A673 (cell line): ENCODE data around the gene AFG1L. TPM values are rescaled to one million over a fixed set of nuclear protein-coding genes. Genes with fewer than 3 reads are reported as not detected.

Experiments
- BruUV-seq: library from RNA; stranded (reverse); fragments of 400-500 nt; replicated peaks from 2 replicates; lab custom pipeline; 2021; lab: Mats Ljungman, UMichigan
- CTCF ChIA-PET: fragments of 300-600 bp; sonication (Branson Sonifier 250); formaldehyde crosslinking; loops from one replicate; lab custom pipeline; 2022; ENCODE audit warnings: antibody characterized with exemption; lab: Charles Lee
- POLR2A ChIA-PET: fragments of 300-600 bp; sonication (Branson Sonifier 250); formaldehyde crosslinking; loops from one replicate; lab custom pipeline; 2022; ENCODE audit warnings: antibody characterized with exemption; ENCODE audit not compliant: low non-redundant PET; lab: Charles Lee
- DNase-seq: peaks from one replicate; pipeline ENCODE4 v3.0.0-alpha.2; 2015; ENCODE audit warnings: low spot score
- H3K27ac ChIP-seq: fragments of 200-600 bp; sonication (generic); 2 replicates; pipeline ENCODE4 v1.5.1; 2016; ENCODE audit warnings: mixed run types, low read depth, mild to moderate bottlenecking, mixed read lengths, antibody characterized with exemption, low read length; ENCODE audit not compliant: poor library complexity, severe bottlenecking
- H3K27me3 ChIP-seq: fragments of 200-600 bp; sonication (generic); replicated peaks from 2 replicates; pipeline ENCODE4 v1.6.1; 2017; ENCODE audit warnings: mixed run types, low read depth, mild to moderate bottlenecking, mixed read lengths, antibody characterized with exemption, low read length; ENCODE audit not compliant: insufficient read depth, poor library complexity
- H3K36me3 ChIP-seq: fragments of 200-600 bp; sonication (generic); 2 replicates; pipeline ENCODE4 v1.6.1; 2016; ENCODE audit warnings: mixed run types, mild to moderate bottlenecking, mixed read lengths, antibody characterized with exemption, low read length; ENCODE audit not compliant: insufficient read depth, poor library complexity, severe bottlenecking
- H3K4me1 ChIP-seq: fragments of 200-600 bp; sonication (generic); 2 replicates; pipeline ENCODE4 v1.6.1; 2017; ENCODE audit warnings: mixed run types, mild to moderate bottlenecking, mixed read lengths, antibody characterized with exemption, low read length; ENCODE audit not compliant: insufficient read depth, poor library complexity, severe bottlenecking
- H3K4me3 ChIP-seq: fragments of 200-600 bp; sonication (generic); 2 replicates; pipeline ENCODE4 v1.5.1; 2016; ENCODE audit warnings: low read depth, mixed run types, mild to moderate bottlenecking, mixed read lengths, low read length; ENCODE audit not compliant: poor library complexity, severe bottlenecking
- H3K9me3 ChIP-seq: fragments of 200-600 bp; sonication (generic); 2 replicates; pipeline ENCODE4 v1.6.1; 2016; ENCODE audit warnings: mixed run types, low read depth, mild to moderate bottlenecking, mixed read lengths, antibody characterized with exemption, low read length; ENCODE audit not compliant: poor library complexity, severe bottlenecking
- CTCF ChIP-seq: fragments of 300-800, 200-600 bp; sonication (generic); conservative IDR thresholded peaks from 2 replicates; pipeline ENCODE4 v1.5.1; 2017; ENCODE audit warnings: low read depth, mild to moderate bottlenecking, antibody characterized with exemption, low read length, moderate library complexity, mixed read lengths
- EZH2 ChIP-seq: fragments of 200-600 bp; sonication (generic); IDR thresholded peaks from 2 replicates; pipeline ENCODE4 v1.6.1; 2017; ENCODE audit warnings: borderline replicate concordance, low read depth, mild to moderate bottlenecking, mixed read lengths, antibody characterized with exemption, low read length; ENCODE audit not compliant: poor library complexity, severe bottlenecking
- intact Hi-C: fragments of 100-400 bp; cut with micrococcal nuclease; formaldehyde crosslinking; loops from one replicate; pipeline ENCODE4 v1.10.0; 2022; ENCODE audit not compliant: unreplicated experiment
- total RNA-seq: library from RNA; stranded (reverse); gene quantifications from 2 replicates; pipeline ENCODE4 v1.2.3, GENCODE V29; 2021

AFG1L gene
- total RNA-seq, 1 experiment from 2014 or later = 7.5 TPM

- no peak overlapping the region for H3K4me3 ChIP-seq
- H3K36me3 ChIP-seq = no peaks in the 10 kb centered on the region
- intact Hi-C loops = no loop called here
- ChIA-PET CTCF (no interaction called here), POLR2A (no interaction called here)
- H3K9me3 ChIP-seq = no peaks in the 10 kb centered on the region
- H3K27ac ChIP-seq = no peak overlapping the region
- H3K27me3 ChIP-seq = no peaks in the 10 kb centered on the region
- no TSS peak for BruUV-seq
- no peak for DNase-seq
- peaks cover 26% of the 10 kb centered on the region for H3K4me1 ChIP-seq
- no peak for TF ChIP-seq EZH2
- no peak for TF ChIP-seq CTCF
These were observed 269.3 kb downstream of the AFG1L start for GRCh38 chr6:108564178-108564577.

DNA sequence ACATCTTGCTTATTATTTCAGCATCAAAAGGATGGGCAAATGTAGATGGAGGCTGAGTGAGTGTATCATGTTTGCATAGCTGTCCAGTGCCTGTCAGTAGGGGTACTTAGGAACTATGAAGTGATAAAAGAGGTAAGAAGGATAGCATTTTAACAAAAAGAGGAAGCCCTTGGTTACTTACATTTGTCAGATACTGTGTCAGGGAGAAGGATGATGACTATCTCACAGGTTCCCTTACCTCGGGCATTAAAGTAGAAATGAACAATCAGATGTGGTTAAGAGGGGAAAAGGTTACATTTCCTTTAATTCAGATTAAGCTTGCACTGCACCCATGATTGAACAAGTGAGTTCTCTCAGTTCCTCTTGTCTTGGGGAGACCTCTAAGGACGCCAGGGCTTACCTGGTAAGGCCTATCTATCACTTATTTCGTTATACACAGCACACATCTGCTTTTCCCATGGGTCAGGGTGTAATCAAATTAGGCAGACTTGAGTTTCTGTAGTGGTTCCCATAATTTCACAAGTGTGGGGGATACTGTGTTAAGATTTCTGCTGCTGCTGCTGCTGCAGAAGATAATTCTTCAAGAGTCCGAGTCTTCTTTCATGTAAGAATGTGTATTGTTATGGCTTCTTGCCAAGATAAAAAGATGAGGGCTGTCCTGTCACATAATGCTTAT lies 270.4 kb downstream of the AFG1L start:
- BruUV-seq = no TSS peak
- H3K36me3 ChIP-seq = no peaks in the 10 kb centered on the region
- ChIA-PET POLR2A (no interaction called here), CTCF (no interaction called here)
- DNase-seq = no peak
- no peaks in the 10 kb centered on the region for H3K9me3 ChIP-seq
- peaks cover 26% of the 10 kb centered on the region for H3K4me1 ChIP-seq
- intact Hi-C loops = no loop called here
- no peak for TF ChIP-seq CTCF
- TF ChIP-seq EZH2 = no peak
- H3K27me3 ChIP-seq = no peaks in the 10 kb centered on the region
- H3K4me3 ChIP-seq = no peak overlapping the region
- no peak overlapping the region for H3K27ac ChIP-seq

- Histone ChIP-seq H3K4me1 (peaks cover 26% of the 10 kb centered on the region), H3K4me3 (no peak overlapping the region), H3K27ac (no peak overlapping the region), H3K9me3 (no peaks in the 10 kb centered on the region), H3K36me3 (no peaks in the 10 kb centered on the region), H3K27me3 (no peaks in the 10 kb centered on the region)
- TF ChIP-seq CTCF = no peak
- no peak for TF ChIP-seq EZH2
- ChIA-PET POLR2A (no interaction called here), CTCF (no interaction called here)
- no peak for DNase-seq
- BruUV-seq = no TSS peak
- intact Hi-C loops = no loop called here
These were observed 271.0 kb downstream of the AFG1L start for GRCh38 chr6:108565893-108566292.
